HCT116 (cell line): Measurements from ENCODE around the gene TMEM164. TPM values are rescaled to one million over a fixed set of nuclear protein-coding genes. Genes with fewer than 3 reads are reported as not detected.

ENCODE experiments used
- ATAC-seq: fragments of 200-7000 bp; cut with Tn5 transposase; 2 replicates; pipeline ENCODE4 v1.9.1; 2020; ENCODE audit warnings: mild to moderate bottlenecking, moderate library complexity
- BruUV-seq: library from RNA; stranded (reverse); fragments of 400-500 nt; replicated peaks from 2 replicates; lab custom pipeline; 2021; lab: Mats Ljungman, UMichigan
- CTCF ChIA-PET: fragments of 300-600 bp; sonication (Branson Sonifier 250); formaldehyde crosslinking; loops from one replicate; lab custom pipeline; 2021; ENCODE audit warnings: antibody characterized with exemption; lab: Charles Lee
- POLR2A ChIA-PET: fragments of 300-600, 350-600 bp; sonication (Branson Sonifier 250); formaldehyde crosslinking; loops from one replicate; lab custom pipeline; 2021; ENCODE audit warnings: antibody characterized with exemption; lab: Charles Lee
- RAD21 ChIA-PET, 2 experiments: fragments of 300-600 bp; sonication (Branson Sonifier 250); formaldehyde crosslinking; loops; one replicate each; lab custom pipeline; 2023; ENCODE audit warnings: low total read pairs in 2 of 2; ENCODE audit not compliant: uncharacterized antibody in 2 of 2, unreplicated experiment in 2 of 2, low non-redundant PET in 1 of 2; lab: Charles Lee
- DNase-seq: peaks from one replicate; pipeline ENCODE4 v3.0.0-alpha.2; 2010; ENCODE audit warnings: low read depth, low spot score
- H2AFZ ChIP-seq: fragments of 200-600 bp; shearing (Covaris generic), sonication (generic); 2 replicates; pipeline ENCODE4 v1.6.1; 2017; ENCODE audit warnings: low read depth, mixed run types, mixed read lengths, antibody characterized with exemption, low read length; ENCODE audit not compliant: poor library complexity, severe bottlenecking
- H3K27ac ChIP-seq: 2 replicates; pipeline ENCODE4 v1.5.1; 2012; ENCODE audit warnings: low read depth, low read length
- H3K27me3 ChIP-seq: fragments of 200-600 bp; sonication (generic); 2 replicates; pipeline ENCODE4 v1.6.1; 2016; ENCODE audit warnings: mixed run types, low read length, mixed read lengths; ENCODE audit not compliant: insufficient read depth
- H3K36me3 ChIP-seq, 2 experiments: fragments of 200-500 bp in 1 of 2; fragments of 200-600 bp in 1 of 2; sonication (Bioruptor generic) in 1 of 2; sonication (generic) in 1 of 2; 2 replicates each; pipeline versions ENCODE4 v1.5.1 to v1.6.1; 2014 to 2016; ENCODE audit warnings: low read length in 2 of 2, inconsistent platforms in 1 of 2, mixed read lengths in 1 of 2, mixed run types in 1 of 2; ENCODE audit not compliant: insufficient read depth in 2 of 2, control insufficient read depth in 1 of 2
- H3K4me1 ChIP-seq, 2 experiments: fragments of 200-600 bp in 1 of 2; sonication (generic) in 1 of 2; 2 replicates each; pipeline versions ENCODE4 v1.5.1 to v1.6.1; 2012 to 2017; ENCODE audit warnings: low read length in 2 of 2, inconsistent platforms in 1 of 2, mild to moderate bottlenecking in 1 of 2, mixed read lengths in 1 of 2, mixed run types in 1 of 2, moderate library complexity in 1 of 2; ENCODE audit not compliant: insufficient read depth in 2 of 2, control insufficient read depth in 1 of 2
- H3K4me2 ChIP-seq: fragments of 200-600 bp; sonication (generic); 2 replicates; pipeline ENCODE4 v1.6.1; 2017; ENCODE audit warnings: mixed run types, low read length, mixed read lengths
- H3K4me3 ChIP-seq, 2 experiments: fragments of 200-600 bp in 1 of 2; sonication (generic) in 1 of 2; replicated peaks in 1 of 2; 2 replicates each; pipeline ENCODE4 v1.5.1; 2011 to 2016; ENCODE audit warnings: low read length in 2 of 2, control low read depth in 1 of 2, low read depth in 1 of 2, mild to moderate bottlenecking in 1 of 2, mixed read lengths in 1 of 2, mixed run types in 1 of 2
- H3K79me2 ChIP-seq: fragments of 200-600 bp; sonication (generic); 2 replicates; pipeline ENCODE4 v1.6.1; 2017; ENCODE audit warnings: mild to moderate bottlenecking, mixed run types, low read length, moderate library complexity, mixed read lengths; ENCODE audit not compliant: insufficient read depth
- H3K9ac ChIP-seq: fragments of 200-600 bp; sonication (generic); 2 replicates; pipeline ENCODE4 v1.6.1; 2016; ENCODE audit warnings: low read length, mixed read lengths
- H3K9me2 ChIP-seq: fragments of 200-600 bp; sonication (generic), shearing (Covaris generic); 2 replicates; pipeline ENCODE4 v1.6.1; 2017; ENCODE audit warnings: mixed run types, mild to moderate bottlenecking, moderate library complexity; ENCODE audit not compliant: insufficient read depth
- H3K9me3 ChIP-seq, 2 experiments: fragments of 200-500 bp in 1 of 2; fragments of 200-600 bp in 1 of 2; sonication (Bioruptor generic) in 1 of 2; sonication (generic) in 1 of 2; 2 replicates each; pipeline ENCODE4 v1.6.1; 2014 to 2017; ENCODE audit warnings: low read length in 2 of 2, mixed read lengths in 2 of 2, inconsistent platforms in 1 of 2, low read depth in 1 of 2, mild to moderate bottlenecking in 1 of 2, mixed run types in 1 of 2, moderate library complexity in 1 of 2; ENCODE audit not compliant: control insufficient read depth in 1 of 2, insufficient read depth in 1 of 2
- H4K20me1 ChIP-seq: fragments of 200-600 bp; sonication (generic), shearing (Covaris generic); 2 replicates; pipeline ENCODE4 v1.6.1; 2017; ENCODE audit warnings: mixed run types, mild to moderate bottlenecking, moderate library complexity; ENCODE audit not compliant: insufficient read depth
- CBX3 ChIP-seq: IDR thresholded peaks from 2 replicates; pipeline ENCODE4 v1.6.1; 2012; ENCODE audit warnings: low read depth
- CEBPB ChIP-seq: IDR thresholded peaks from 2 replicates; pipeline ENCODE4 v1.6.1; 2012; ENCODE audit warnings: low read depth
- CTCF ChIP-seq, 3 experiments: fragments of 200-600 bp in 1 of 3; sonication (generic) in 1 of 3; IDR thresholded peaks in 2 of 3; conservative IDR thresholded peaks in 1 of 3; 2 replicates each; pipeline ENCODE4 v1.5.1; 2012 to 2017; ENCODE audit warnings: low read depth in 2 of 3, low read length in 2 of 3, antibody characterized with exemption in 1 of 3, borderline replicate concordance in 1 of 3, control low read depth in 1 of 3, mild to moderate bottlenecking in 1 of 3, mixed read lengths in 1 of 3, mixed run types in 1 of 3, moderate library complexity in 1 of 3; ENCODE audit not compliant: insufficient read depth in 1 of 3
- ELF1 ChIP-seq: IDR thresholded peaks from 2 replicates; pipeline ENCODE4 v1.6.1; 2012; ENCODE audit warnings: low read depth, borderline replicate concordance
- EZH2 ChIP-seq: fragments of 200-600 bp; sonication (generic); IDR thresholded peaks from 2 replicates; pipeline ENCODE4 v1.6.1; 2017; ENCODE audit warnings: antibody characterized with exemption, mixed run types
- EZH2phosphoT487 ChIP-seq: fragments of 200-600 bp; IDR thresholded peaks from 2 replicates; pipeline ENCODE4 v1.6.1; 2018; ENCODE audit warnings: antibody characterized with exemption, borderline replicate concordance
- FOSL1 ChIP-seq: IDR thresholded peaks from 2 replicates; pipeline ENCODE4 v1.6.1; 2012; ENCODE audit warnings: low read depth
- JUND ChIP-seq: IDR thresholded peaks from 2 replicates; pipeline ENCODE4 v1.6.1; 2012
- POLR2A ChIP-seq: IDR thresholded peaks from 2 replicates; pipeline ENCODE4 v1.7.0; 2011; ENCODE audit warnings: borderline replicate concordance; ENCODE audit not compliant: insufficient read depth, insufficient read length; ENCODE audit errors: extremely low read depth
- POLR2AphosphoS5 ChIP-seq: IDR thresholded peaks from 2 replicates; pipeline ENCODE4 v1.6.1; 2011; ENCODE audit warnings: mild to moderate bottlenecking, low read depth, low read length, moderate library complexity
- RAD21 ChIP-seq: IDR thresholded peaks from 2 replicates; pipeline ENCODE4 v1.6.1; 2012; ENCODE audit warnings: low read depth, mild to moderate bottlenecking
- SIN3A ChIP-seq: IDR thresholded peaks from 2 replicates; pipeline ENCODE4 v1.6.1; 2012; ENCODE audit warnings: low read depth
- SP1 ChIP-seq: IDR thresholded peaks from 2 replicates; pipeline ENCODE4 v1.6.1; 2012; ENCODE audit warnings: low read depth
- YY1 ChIP-seq: IDR thresholded peaks from 2 replicates; pipeline ENCODE4 v1.6.1; 2011; ENCODE audit warnings: low read length, low read depth, moderate library complexity, mild to moderate bottlenecking; ENCODE audit not compliant: insufficient replicate concordance; ENCODE audit errors: extremely low read depth
- ZBTB33 ChIP-seq: IDR thresholded peaks from 2 replicates; pipeline ENCODE4 v1.6.1; 2011; ENCODE audit warnings: mild to moderate bottlenecking, low read length, moderate library complexity; ENCODE audit not compliant: insufficient replicate concordance; ENCODE audit errors: extremely low read depth
- ZFX ChIP-seq: fragments of 450-650 bp; IDR thresholded peaks from 2 replicates; pipeline ENCODE4 v1.6.1; 2017
- intact Hi-C: fragments of 100-400 bp; cut with micrococcal nuclease; formaldehyde crosslinking; loops from 2 replicates; pipeline ENCODE4 v1.10.0; 2022
- total RNA-seq: library from RNA; stranded (reverse); gene quantifications from one replicate; pipeline ENCODE4 v1.2.1, GENCODE V29; 2021; ENCODE audit not compliant: unreplicated experiment
- TF ChIP-seq, protein P1 (sequence below): IDR thresholded peaks from 2 replicates; pipeline ENCODE4 v1.6.1; 2012
- TF ChIP-seq, protein P2 (sequence below): IDR thresholded peaks from 2 replicates; pipeline ENCODE4 v1.6.1; 2012; ENCODE audit warnings: low read depth

Gene TMEM164
- total RNA-seq, 1 experiment from 2014 or later: 18.7 TPM

- H4K20me1 ChIP-seq: no peaks in the 10 kb centered on the region
- no peaks in the 10 kb centered on the region for H3K36me3 ChIP-seq
- ChIA-PET POLR2A (no interaction called here), CTCF (no interaction called here), RAD21 (no interaction called here)
- H3K9ac ChIP-seq: no peak overlapping the region; the same call in 1 of the 2 replicates
- intact Hi-C loops: no loop called here
- peaks cover 3 to 23% of the 10 kb centered on the region in 2 experiments; a peak in 2 of 4 replicates for H3K4me1 ChIP-seq
- DNase-seq (no peak), ATAC-seq (no peak)
- H3K79me2 ChIP-seq: no peaks in the 10 kb centered on the region
- H3K27me3 ChIP-seq: no peaks in the 10 kb centered on the region
- H3K4me2 ChIP-seq: peak overlapping the region; percentile 80
- H3K9me3 ChIP-seq: no peaks in the 10 kb centered on the region
- peak overlapping the region in 1 of 2 experiments; percentile 62; a peak in 1 of 4 replicates for H3K4me3 ChIP-seq
- TF ChIP-seq ZFX: no peak
- TF ChIP-seq CEBPB: no peak
- TF ChIP-seq, protein P1, sequence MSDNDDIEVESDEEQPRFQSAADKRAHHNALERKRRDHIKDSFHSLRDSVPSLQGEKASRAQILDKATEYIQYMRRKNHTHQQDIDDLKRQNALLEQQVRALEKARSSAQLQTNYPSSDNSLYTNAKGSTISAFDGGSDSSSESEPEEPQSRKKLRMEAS: no peak
- TF ChIP-seq POLR2AphosphoS5: no peak
- no peak for TF ChIP-seq FOSL1
- no peak for TF ChIP-seq POLR2A
- TF ChIP-seq SP1: no peak
- TF ChIP-seq ELF1: no peak
- no peak for TF ChIP-seq JUND
- no peak for TF ChIP-seq CBX3
- TF ChIP-seq, protein P2, sequence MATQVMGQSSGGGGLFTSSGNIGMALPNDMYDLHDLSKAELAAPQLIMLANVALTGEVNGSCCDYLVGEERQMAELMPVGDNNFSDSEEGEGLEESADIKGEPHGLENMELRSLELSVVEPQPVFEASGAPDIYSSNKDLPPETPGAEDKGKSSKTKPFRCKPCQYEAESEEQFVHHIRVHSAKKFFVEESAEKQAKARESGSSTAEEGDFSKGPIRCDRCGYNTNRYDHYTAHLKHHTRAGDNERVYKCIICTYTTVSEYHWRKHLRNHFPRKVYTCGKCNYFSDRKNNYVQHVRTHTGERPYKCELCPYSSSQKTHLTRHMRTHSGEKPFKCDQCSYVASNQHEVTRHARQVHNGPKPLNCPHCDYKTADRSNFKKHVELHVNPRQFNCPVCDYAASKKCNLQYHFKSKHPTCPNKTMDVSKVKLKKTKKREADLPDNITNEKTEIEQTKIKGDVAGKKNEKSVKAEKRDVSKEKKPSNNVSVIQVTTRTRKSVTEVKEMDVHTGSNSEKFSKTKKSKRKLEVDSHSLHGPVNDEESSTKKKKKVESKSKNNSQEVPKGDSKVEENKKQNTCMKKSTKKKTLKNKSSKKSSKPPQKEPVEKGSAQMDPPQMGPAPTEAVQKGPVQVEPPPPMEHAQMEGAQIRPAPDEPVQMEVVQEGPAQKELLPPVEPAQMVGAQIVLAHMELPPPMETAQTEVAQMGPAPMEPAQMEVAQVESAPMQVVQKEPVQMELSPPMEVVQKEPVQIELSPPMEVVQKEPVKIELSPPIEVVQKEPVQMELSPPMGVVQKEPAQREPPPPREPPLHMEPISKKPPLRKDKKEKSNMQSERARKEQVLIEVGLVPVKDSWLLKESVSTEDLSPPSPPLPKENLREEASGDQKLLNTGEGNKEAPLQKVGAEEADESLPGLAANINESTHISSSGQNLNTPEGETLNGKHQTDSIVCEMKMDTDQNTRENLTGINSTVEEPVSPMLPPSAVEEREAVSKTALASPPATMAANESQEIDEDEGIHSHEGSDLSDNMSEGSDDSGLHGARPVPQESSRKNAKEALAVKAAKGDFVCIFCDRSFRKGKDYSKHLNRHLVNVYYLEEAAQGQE: no peak
- TF ChIP-seq YY1: no peak
- no peak for TF ChIP-seq SIN3A
- no peak for TF ChIP-seq RAD21
- no peak for TF ChIP-seq EZH2phosphoT487
- TF ChIP-seq EZH2: no peak
- no peak for TF ChIP-seq CTCF (IDR thresholded peaks at IDR 0.05 in 2 of 3, conservative IDR thresholded peaks at IDR 0.05 in 1 of 3; ENCODE audit: borderline replicate concordance in 1 of 3, insufficient read depth in 1 of 3, low read depth in 2 of 3, low read length in 2 of 3)
- TF ChIP-seq ZBTB33: no peak
- no peak overlapping the region for H3K27ac ChIP-seq
- no peak overlapping the region for H2AFZ ChIP-seq
- no peaks in the 10 kb centered on the region for H3K9me2 ChIP-seq
- BruUV-seq: no TSS peak
Observed at GRCh38 chrX:110000847-110001713, 1.8 kb upstream of the TMEM164 start.
